Activated B cell treated with CpG ODN at 0.5 μM for 24 hours (primary cell): ENCODE data around the gene RPP30. TPM values are rescaled to one million over a fixed set of nuclear protein-coding genes. Genes with fewer than 3 reads are reported as not detected.

Experiments
- ATAC-seq: fragments of 200-7000 bp; cut with Tn5 transposase; one replicate; pipeline ENCODE4 v1.10.0; 2021; ENCODE audit warnings: low read depth, mild to moderate bottlenecking, moderate library complexity
- CTCF ChIA-PET: fragments of 350-600 bp; sonication (Branson Sonifier 250); formaldehyde crosslinking; loops from one replicate; lab custom pipeline; 2021; ENCODE audit warnings: antibody characterized with exemption; lab: Charles Lee
- POLR2A ChIA-PET: fragments of 350-600 bp; sonication (Branson Sonifier 250); formaldehyde crosslinking; loops from one replicate; lab custom pipeline; 2021; ENCODE audit warnings: antibody characterized with exemption; lab: Charles Lee
- DNase-seq: peaks from one replicate; pipeline ENCODE4 v3.0.0; 2022
- H3K27ac Mint-ChIP-seq: one replicate; pipeline ENCODE4 v1.8.0; 2020; ENCODE audit warnings: mixed read lengths
- H3K27me3 Mint-ChIP-seq: one replicate; pipeline ENCODE4 v1.8.0; 2021; ENCODE audit warnings: mixed read lengths
- H3K36me3 Mint-ChIP-seq: one replicate; pipeline ENCODE4 v1.8.0; 2021; ENCODE audit warnings: low read depth, mixed read lengths
- H3K4me1 Mint-ChIP-seq: one replicate; pipeline ENCODE4 v1.8.0; 2021; ENCODE audit warnings: mixed read lengths
- H3K4me3 Mint-ChIP-seq: one replicate; pipeline ENCODE4 v1.8.0; 2020; ENCODE audit warnings: mild to moderate bottlenecking, mixed read lengths
- H3K9me3 Mint-ChIP-seq: one replicate; pipeline ENCODE4 v1.8.0; 2020; ENCODE audit warnings: mixed read lengths
- CTCF ChIP-seq: fragments of 200-600 bp; IDR thresholded peaks from one replicate; pipeline ENCODE4 v1.8.0; 2022; ENCODE audit warnings: antibody characterized with exemption, mild to moderate bottlenecking
- intact Hi-C: fragments of 100-400 bp; cut with micrococcal nuclease; formaldehyde crosslinking; loops from one replicate; pipeline ENCODE4 v1.15.1; 2024
- total RNA-seq: library from RNA; stranded (reverse); gene quantifications from 2 replicates; pipeline ENCODE4 v1.2.3, GENCODE V29; 2022

Gene RPP30
- total RNA-seq, 1 donor from 2014 or later, result 44.6 TPM

DNA sequence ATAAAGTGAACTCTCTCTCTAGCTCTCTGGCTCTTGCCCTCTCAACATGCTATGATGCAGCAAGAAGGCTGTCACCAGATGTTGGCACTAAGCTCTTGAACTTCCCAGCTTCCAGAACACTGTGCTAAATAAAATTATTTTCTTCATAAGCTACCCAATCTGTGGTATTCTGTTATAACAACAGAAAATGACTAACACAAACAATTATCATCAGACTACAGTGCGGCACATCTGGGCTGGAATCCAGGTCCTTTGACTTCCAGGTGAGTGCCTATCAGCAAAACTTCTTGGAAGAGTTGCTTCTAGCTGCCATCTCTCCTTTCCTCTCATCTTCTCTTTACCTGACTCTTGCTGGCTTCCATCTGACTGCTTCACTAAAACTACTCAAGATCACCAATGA lies 34.3 kb upstream of the RPP30 start:
- intact Hi-C loops, result no loop called here
- Mint-ChIP-seq H3K9me3 (no peaks in the 10 kb centered on the region), H3K4me1 (no peaks in the 10 kb centered on the region), H3K36me3 (no peaks in the 10 kb centered on the region), H3K27me3 (peaks cover 11% of the 10 kb centered on the region), H3K4me3 (no peak overlapping the region), H3K27ac (no peak overlapping the region)
- POLR2A ChIA-PET, result no interaction called here
- CTCF ChIA-PET, result no interaction called here
- ATAC-seq (no peak), DNase-seq (no peak)
- no peak for TF ChIP-seq CTCF

DNA sequence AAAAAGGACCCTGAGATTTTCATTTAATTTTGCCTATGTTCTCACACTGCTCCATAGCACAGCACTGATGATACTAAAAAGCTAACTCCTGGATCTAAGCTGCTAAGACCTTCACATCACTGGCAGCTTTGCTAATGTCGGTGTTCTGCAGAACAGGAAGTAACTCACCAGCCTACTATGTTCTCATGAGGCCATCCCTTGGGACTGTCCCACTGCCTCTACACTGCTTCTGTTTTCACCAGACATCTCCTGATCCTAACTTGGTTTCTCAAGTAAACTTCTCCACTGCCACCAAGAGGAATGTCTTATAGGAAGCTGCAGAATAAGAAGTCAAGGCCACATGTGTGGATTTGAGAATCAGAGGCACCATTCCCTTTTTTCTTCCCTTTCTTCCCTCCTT lies 29.0 kb upstream of the RPP30 start:
- ChIA-PET CTCF (no interaction called here), POLR2A (no interaction called here)
- Mint-ChIP-seq H3K4me1 (peaks cover 3% of the 10 kb centered on the region), H3K4me3 (no peak overlapping the region), H3K9me3 (no peaks in the 10 kb centered on the region), H3K36me3 (no peaks in the 10 kb centered on the region), H3K27me3 (peaks cover 27% of the 10 kb centered on the region), H3K27ac (no peak overlapping the region)
- no peak for TF ChIP-seq CTCF
- DNase-seq (no peak), ATAC-seq (no peak)
- intact Hi-C loops, result no loop called here

- H3K9me3 Mint-ChIP-seq, result peaks cover 7% of the 10 kb centered on the region
- no peak overlapping the region for H3K4me3 Mint-ChIP-seq
- intact Hi-C loops, result no loop called here
- no peak overlapping the region for H3K27ac Mint-ChIP-seq
- peaks cover 20% of the 10 kb centered on the region for H3K27me3 Mint-ChIP-seq
- ChIA-PET CTCF (no interaction called here), POLR2A (no interaction called here)
- no peak for ATAC-seq
- no peak for TF ChIP-seq CTCF
- no peaks in the 10 kb centered on the region for H3K36me3 Mint-ChIP-seq
- DNase-seq, result no peak
- peaks cover 3% of the 10 kb centered on the region for H3K4me1 Mint-ChIP-seq
These were observed 26.0 kb upstream of the RPP30 start for GRCh38 chr10:90845726-90846125.

DNA sequence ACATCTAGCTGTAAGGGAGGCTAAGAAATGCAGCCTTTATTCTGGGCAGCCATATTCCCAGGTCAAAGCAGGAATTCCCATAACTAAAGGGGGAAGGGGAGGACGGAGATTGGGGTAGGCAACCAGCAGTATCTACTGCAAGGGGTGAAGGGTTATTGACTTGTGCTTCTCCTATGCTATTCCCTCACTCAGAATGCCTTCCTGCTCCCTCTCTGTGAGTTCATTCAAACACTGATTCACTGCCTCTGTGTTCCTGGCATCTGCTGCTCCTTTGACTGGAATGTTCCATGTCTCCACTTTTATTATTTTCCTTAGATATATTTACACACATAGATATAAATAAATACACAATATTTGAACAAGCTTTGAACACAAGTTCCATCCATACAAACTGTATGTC lies 25.0 kb upstream of the RPP30 start:
- ATAC-seq (no peak), DNase-seq (no peak)
- intact Hi-C loops, result no loop called here
- POLR2A ChIA-PET, result no interaction called here
- peaks cover 14% of the 10 kb centered on the region for H3K9me3 Mint-ChIP-seq
- TF ChIP-seq CTCF, result no peak
- H3K27ac Mint-ChIP-seq, result no peak overlapping the region
- peaks cover 3% of the 10 kb centered on the region for H3K4me1 Mint-ChIP-seq
- no peak overlapping the region for H3K4me3 Mint-ChIP-seq
- H3K27me3 Mint-ChIP-seq, result peaks cover 24% of the 10 kb centered on the region
- peaks cover 5% of the 10 kb centered on the region for H3K36me3 Mint-ChIP-seq
- CTCF ChIA-PET, result no interaction called here

- peak; percentile 72 for ATAC-seq
- Mint-ChIP-seq H3K9me3 (peaks cover 15% of the 10 kb centered on the region), H3K36me3 (peaks cover 5% of the 10 kb centered on the region), H3K27me3 (peaks cover 30% of the 10 kb centered on the region), H3K4me3 (no peak overlapping the region), H3K4me1 (peaks cover 3% of the 10 kb centered on the region), H3K27ac (no peak overlapping the region)
- intact Hi-C loops, result no loop called here
- ChIA-PET POLR2A (no interaction called here), CTCF (no interaction called here)
- DNase-seq, result no peak
- TF ChIP-seq CTCF, result no peak
These were observed 24.3 kb upstream of the RPP30 start for GRCh38 chr10:90847436-90847835.
